ENCODE results near the gene SNAI1. TPM values are rescaled to one million over a fixed set of nuclear protein-coding genes. Genes with fewer than 3 reads are reported as not detected.

The SNAI1 gene
- total RNA-seq, 8 experiments from 2014 or later: 0.66 to 5.2 (median 1.9) TPM

DNA sequence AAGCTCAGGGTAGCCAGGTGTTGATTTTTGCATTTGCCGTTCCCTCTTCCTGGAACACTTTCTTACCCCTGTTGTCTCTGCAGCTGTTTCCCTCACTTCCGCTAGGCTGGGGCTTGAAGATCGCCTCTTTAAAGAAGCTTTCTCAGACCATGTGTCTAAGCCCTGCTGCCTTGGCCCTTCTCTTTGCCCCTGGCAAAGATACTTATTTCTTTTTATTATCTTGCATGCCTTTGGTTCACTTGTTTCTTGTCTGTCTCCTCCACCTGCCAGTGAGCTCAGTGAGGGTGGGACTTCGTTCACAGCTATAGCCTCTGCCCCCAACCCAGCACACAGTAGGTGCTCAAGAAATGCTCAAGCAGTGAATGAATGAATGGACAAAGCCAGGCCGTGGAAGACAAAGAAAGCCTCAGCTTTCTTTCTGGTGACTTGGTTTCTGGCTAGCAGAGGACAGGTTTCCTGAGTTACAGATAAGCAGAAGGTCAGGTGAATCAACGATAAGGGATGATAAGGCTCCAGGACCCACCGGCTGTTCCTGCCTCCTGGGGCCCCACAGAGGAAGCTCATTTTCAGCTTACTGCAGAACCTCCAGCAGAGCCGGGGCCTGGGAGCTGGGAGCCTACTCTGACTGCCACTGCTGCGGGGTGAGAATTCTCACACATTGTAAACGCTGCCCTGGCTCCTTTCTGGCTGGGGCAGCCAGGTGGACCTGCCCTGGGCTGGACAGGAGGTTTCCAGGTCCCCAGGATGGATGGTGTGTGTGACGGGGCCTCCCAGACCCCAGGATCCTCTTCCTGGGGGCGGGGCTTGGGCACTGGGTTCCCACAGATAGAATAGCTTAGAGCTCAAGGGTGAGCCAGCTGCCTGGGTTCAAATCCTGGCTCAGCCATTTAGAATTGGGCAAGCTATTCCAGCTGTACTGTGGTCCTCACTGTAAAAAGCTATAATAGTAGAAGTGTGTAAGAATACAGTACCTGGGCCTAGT is 29.8 kb downstream of the SNAI1 start:
- no peak for ATAC-seq (replicated peaks in 6 of 8)

DNA sequence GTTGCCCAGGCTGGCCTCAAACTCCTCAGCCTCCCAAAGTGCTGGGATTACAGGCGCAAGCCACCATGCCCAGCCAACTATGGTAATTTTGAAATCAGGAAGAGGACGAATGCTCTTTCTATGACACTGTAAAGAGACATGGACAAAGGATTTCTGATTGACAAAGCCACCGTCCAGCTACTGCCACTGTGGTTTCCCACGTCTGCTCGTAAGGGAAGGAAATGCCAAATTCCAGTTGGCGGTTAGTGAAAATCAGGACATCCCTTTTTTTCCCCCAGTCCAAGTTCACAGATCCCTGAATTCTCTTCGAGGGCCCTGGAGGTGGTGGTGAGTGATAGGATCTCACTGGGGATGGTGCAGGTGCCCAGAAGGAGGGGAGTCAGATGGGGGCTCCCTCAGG is 31.2 kb downstream of the SNAI1 start:
- in situ Hi-C loops (cut with MboI; ENCODE audit: low pct_unique_long_range_greater_than_20kb in 2 of 9, low sequenced_read_pairs in 9 of 9, unreplicated experiment in 9 of 9): no loop called here
- no peak for ATAC-seq (replicated peaks in 6 of 8)
- Histone ChIP-seq H3K4me3 (no peak overlapping the region), H3K27ac (peak overlapping the region in 1 of 2 donors; percentile 7), H3K4me1 (replicated peaks in 1 of 2) (peaks cover 23 to 42% of the 10 kb centered on the region in 2 donors)
- 83 to 100% (median 90%) methylated on average over 1 to 6 of the region's 7 CpGs; no CpG with 5 or more reads in 4 of the 10 experiments for WGBS, 10 experiments

More for the DNA sequence above, 29.8 kb downstream of the SNAI1 start:
- no peak overlapping the region for H3K27ac ChIP-seq
- H3K4me1 ChIP-seq (replicated peaks in 1 of 2): peaks cover 23 to 42% of the 10 kb centered on the region in 2 donors
- H3K4me3 ChIP-seq: no peak overlapping the region
- 20 to 100% (median 87%) methylated on average over 1 to 6 of the region's 12 CpGs for WGBS, 10 experiments
- in situ Hi-C loops (cut with MboI; ENCODE audit: low pct_unique_long_range_greater_than_20kb in 2 of 9, low sequenced_read_pairs in 9 of 9, unreplicated experiment in 9 of 9): no loop called here

DNA sequence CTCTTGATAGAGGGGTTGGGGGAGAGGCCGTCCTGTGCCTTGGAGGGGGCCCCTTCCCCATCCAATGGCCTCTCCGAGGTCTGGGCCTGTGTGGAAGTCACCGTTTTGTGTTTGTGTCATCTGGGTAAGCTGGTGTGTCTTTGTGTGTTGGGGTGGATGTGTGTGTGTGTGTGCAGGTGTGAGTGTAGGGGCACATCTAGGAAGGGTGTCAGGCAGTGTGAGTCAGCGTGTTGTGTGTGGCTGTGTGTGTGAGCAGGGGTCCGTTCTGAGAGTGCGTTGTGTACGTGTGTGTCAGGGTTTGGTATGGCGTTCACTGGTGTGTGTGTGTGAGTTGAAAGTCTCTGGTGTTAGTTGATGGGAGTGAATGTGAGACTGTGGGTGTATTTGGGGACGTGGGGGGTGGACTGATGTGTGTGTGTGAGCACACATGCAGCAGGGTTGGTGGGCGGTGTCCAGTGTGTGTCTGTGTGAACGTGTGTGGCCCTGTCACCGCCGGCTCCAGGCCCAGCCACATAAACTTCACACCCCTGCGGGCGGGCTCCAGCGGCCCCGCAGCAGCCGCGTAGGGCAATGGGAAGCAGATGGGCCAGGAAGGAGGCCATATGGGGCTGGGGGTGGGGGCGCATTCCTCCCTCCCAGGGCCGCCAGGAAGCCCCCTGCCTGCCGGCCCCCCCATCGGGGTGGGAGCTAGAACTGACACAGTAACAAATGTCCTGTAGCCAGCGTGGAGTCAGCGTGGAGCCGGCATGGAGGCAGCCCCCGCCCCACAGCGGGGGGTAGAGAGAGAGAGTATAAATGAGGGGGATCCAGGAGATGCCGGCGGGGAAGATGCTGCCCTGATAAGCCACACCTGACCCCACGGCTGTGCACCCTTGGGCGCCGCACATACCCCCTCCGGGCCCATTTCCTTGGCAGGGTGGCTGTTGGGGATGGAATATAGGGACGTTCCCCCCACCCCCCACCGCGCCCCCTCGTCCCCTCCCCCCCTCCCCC is 32.1 kb downstream of the SNAI1 start:
- in situ Hi-C loops (cut with MboI; ENCODE audit: low pct_unique_long_range_greater_than_20kb in 2 of 9, low sequenced_read_pairs in 9 of 9, unreplicated experiment in 9 of 9): no loop called here
- Histone ChIP-seq H3K4me3 (no peak overlapping the region), H3K4me1 (replicated peaks in 1 of 2) (peaks cover 21 to 38% of the 10 kb centered on the region in 2 donors), H3K27ac (peak overlapping the region in 1 of 2 donors; percentile 70)
- peak in 7 of 8 experiments; percentile 23 to 78 (median 70) for ATAC-seq (replicated peaks in 6 of 8)
- WGBS, 10 experiments: 30 to 100% (median 66%) methylated on average over 1 to 6 of the region's 38 CpGs; no CpG with 5 or more reads in 6 of the 10 experiments

DNA sequence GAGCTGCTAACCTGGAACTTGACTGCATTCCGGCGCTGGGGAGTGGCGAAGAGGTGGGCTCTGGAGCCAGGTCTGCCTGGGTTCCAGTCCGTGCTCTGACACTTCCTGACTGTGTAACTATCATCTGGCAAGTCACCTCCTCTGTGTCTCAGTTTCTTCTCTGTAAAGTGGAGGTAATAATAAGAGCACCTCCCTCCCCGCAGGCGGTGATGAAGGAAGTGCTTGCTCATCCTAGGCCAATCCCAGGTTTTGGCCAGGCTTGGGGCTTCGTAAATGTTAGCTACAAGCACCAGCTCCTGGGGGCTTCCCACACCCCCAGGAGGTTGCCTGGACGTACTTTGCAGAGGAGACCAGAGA is 32.8 kb downstream of the SNAI1 start:
- no peak overlapping the region for H3K4me3 ChIP-seq
- H3K4me1 ChIP-seq (replicated peaks in 1 of 2): peaks cover 19 to 32% of the 10 kb centered on the region in 2 donors
- WGBS, 10 experiments: 0 to 100% (median 100%) methylated on average over 1 to 3 of the region's 8 CpGs; no CpG with 5 or more reads in 7 of the 10 experiments
- peak in 2 of 8 experiments; percentile 29 to 55 for ATAC-seq (replicated peaks in 6 of 8)
- in situ Hi-C loops (cut with MboI; ENCODE audit: low pct_unique_long_range_greater_than_20kb in 2 of 9, low sequenced_read_pairs in 9 of 9, unreplicated experiment in 9 of 9): no loop called here
- H3K27ac ChIP-seq: peak overlapping the region; percentile 58 to 70

DNA sequence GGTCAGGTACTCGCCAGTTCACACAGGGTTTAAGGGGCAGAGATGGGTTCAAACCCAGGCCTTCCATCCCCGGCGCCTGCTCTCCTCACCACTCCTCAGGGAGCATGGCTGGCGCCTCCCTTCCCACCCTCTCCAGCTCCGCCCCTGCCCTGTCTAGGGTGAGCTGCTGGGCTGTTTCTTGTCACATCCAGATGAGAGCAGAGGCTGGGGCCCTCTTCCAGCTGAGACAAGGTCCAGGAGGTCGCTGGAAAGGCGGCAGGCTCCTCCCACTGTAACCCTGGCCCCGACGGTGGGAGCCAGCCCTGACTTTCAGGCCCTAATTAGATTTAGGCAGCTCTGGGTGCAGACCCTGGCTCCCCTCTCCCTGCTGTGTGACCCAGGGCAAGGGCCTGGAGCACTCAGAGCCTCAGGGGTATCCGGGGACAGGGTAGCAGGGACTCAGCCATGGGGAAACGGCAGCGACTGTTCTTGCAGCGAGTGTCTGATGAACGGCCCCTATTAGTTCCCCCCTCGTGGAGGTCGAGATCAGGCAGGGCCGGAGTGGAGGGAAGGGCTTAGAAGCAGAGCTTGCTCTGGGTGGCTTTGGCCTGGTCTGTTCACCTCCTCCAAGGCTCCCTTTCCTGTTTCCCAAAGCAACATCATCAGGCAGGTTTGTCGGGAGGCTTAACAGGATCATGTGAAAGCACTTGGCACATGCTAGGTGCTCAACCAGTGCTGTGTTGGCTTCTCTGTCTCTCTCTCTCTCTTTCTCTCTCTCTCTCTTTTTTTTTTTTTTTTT is 33.4 kb downstream of the SNAI1 start:
- ATAC-seq (replicated peaks in 6 of 8): peak; percentile 25 to 93 (median 88)
- 18 to 100% (median 42%) methylated on average over 1 to 6 of the region's 18 CpGs; no CpG with 5 or more reads in 4 of the 10 experiments for whole genome bisulfite sequencing, 10 experiments
- H3K27ac ChIP-seq: peak overlapping the region; percentile 58 to 70
- in situ Hi-C loops (cut with MboI; ENCODE audit: low pct_unique_long_range_greater_than_20kb in 2 of 9, low sequenced_read_pairs in 9 of 9, unreplicated experiment in 9 of 9): no loop called here
- peaks cover 19 to 32% of the 10 kb centered on the region in 2 donors for H3K4me1 ChIP-seq (replicated peaks in 1 of 2)
- H3K4me3 ChIP-seq: no peak overlapping the region

DNA sequence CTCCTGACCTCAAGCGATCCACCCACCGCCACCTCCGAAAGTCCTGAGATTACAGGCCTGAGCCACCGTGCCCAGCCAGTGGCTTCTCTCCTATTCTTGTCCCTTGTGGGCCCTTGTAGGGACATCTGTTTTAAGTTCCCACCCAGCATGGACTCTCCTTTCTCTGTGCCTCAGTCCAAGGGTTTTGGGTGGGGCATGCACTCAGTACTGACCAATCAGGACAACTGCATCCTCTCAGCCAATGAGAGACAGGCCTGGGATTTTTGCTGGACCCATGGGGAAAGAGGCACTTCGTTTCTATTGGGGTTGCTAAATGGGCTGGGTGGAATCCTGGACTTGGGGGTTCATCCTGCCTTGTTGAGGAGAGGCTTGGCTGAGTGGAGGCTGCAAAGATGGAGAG is 34.4 kb downstream of the SNAI1 start:
- no peak for ATAC-seq (replicated peaks in 6 of 8)
- in situ Hi-C loops (cut with MboI; ENCODE audit: low pct_unique_long_range_greater_than_20kb in 2 of 9, low sequenced_read_pairs in 9 of 9, unreplicated experiment in 9 of 9): no loop called here
- peaks cover 19 to 32% of the 10 kb centered on the region in 2 donors for H3K4me1 ChIP-seq (replicated peaks in 1 of 2)
- no peak overlapping the region for H3K27ac ChIP-seq
- H3K4me3 ChIP-seq: no peak overlapping the region
- 38 to 100% (median 86%) methylated on average over 1 to 5 of the region's 5 CpGs; no CpG with 5 or more reads in 1 of the 10 experiments for WGBS, 10 experiments

DNA sequence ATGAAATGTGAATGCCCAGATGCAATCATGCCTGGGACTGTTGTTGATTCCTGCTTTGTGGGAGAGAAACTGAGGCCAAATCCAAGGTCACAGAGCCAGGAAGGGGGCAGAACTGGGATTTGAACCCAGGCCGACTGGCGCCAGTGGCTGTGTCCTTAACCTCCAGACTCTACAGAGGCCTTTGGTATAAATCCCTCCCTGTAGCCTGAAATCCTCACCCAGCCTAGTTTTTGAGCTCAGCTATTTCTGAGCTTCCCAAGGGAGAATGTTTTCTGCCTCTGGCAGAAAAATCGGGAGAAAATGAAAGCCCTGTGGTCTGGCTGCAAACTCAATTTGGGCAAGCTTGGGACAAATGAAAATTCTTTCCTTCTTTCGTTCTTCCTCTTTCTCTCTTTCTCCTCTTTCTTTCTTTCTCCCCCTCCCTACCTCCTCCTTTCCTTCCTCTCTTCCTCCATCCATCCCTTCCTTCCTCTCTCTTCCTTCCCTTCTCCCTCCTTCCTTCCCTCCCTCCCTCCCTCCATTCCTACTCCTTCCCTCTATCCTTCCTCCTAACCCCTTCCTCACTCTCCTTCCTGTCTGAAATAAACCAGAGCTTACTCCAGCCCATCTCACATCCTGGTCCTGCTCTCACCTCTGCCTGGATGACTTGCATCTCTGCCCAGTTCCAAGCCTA is 34.9 kb downstream of the SNAI1 start:
- H3K4me3 ChIP-seq: no peak overlapping the region
- no peak overlapping the region for H3K27ac ChIP-seq
- 11 to 100% (median 66%) methylated on average over 1 to 4 of the region's 4 CpGs; no CpG with 5 or more reads in 2 of the 10 experiments for WGBS, 10 experiments
- ATAC-seq (replicated peaks in 6 of 8): no peak
- peaks cover 19 to 32% of the 10 kb centered on the region in 2 donors for H3K4me1 ChIP-seq (replicated peaks in 1 of 2)
- in situ Hi-C loops (cut with MboI; ENCODE audit: low pct_unique_long_range_greater_than_20kb in 2 of 9, low sequenced_read_pairs in 9 of 9, unreplicated experiment in 9 of 9): no loop called here

DNA sequence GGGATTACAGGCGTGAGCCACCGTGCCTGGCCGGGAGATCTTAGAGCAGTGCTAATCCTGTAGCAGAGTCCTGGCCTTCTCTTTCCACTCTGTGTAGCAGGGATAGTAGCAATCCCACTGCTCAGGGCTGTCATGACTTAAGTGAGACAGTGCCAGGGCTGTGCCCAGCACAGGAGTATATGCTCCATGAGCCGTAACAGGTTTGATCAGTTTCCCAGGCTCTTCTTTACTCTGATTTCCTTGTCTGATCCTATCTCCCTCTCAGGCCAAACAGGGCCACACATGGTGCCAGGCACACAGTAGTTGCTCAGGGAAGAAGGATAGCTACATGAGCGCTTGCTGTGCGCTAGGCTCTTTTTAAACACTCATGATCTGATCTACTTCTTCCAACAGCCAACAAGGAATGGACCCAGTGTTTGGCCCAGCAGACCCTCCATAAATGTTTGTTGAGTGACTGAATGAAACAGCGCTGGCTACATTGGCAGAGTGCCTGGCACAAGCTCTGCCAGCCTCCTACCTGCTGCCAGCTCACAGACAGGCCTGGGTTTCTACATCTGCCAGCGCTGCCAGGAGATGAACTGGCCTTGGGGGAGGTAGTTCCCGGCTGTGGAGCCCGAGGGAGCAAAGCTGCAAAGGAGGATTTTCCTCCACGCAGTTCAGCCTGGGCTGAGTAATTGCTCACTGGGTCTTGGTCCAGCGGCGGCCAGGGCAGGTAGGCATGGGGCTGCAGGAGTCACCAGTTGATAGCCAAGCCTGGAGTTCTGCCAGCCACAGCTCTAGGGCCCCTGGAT is 36.9 kb downstream of the SNAI1 start:
- ATAC-seq (replicated peaks in 6 of 8): no peak
- no peak overlapping the region for H3K27ac ChIP-seq
- 73 to 100% (median 95%) methylated on average over 1 to 5 of the region's 13 CpGs; no CpG with 5 or more reads in 3 of the 10 experiments for WGBS, 10 experiments
- H3K4me1 ChIP-seq (replicated peaks in 1 of 2): peaks cover 19 to 24% of the 10 kb centered on the region in 2 donors
- no peak overlapping the region for H3K4me3 ChIP-seq
- in situ Hi-C loops (cut with MboI; ENCODE audit: low pct_unique_long_range_greater_than_20kb in 2 of 9, low sequenced_read_pairs in 9 of 9, unreplicated experiment in 9 of 9): no loop called here

DNA sequence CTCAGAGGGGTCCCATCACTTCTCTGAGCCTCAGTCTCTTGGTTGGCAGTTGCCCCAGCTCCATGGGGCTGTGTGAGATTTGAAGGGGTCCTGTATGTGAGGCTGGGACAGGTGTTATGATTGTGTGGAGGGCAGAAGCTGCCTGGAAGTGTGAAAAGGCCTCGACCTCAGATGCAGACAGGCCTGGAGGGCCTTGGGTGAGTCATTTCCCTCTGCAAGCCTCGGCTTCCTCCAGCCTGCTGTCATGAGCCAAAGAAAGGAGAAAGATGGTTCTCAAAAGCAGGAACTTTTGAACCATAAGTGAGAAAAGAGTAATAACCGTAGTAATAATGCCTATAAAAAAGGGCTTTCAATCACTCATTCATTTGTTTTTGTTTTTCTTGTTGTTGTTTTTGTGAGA is 37.5 kb downstream of the SNAI1 start:
- Histone ChIP-seq H3K27ac (no peak overlapping the region), H3K4me3 (no peak overlapping the region), H3K4me1 (replicated peaks in 1 of 2) (peaks cover 13 to 17% of the 10 kb centered on the region in 2 donors)
- in situ Hi-C loops (cut with MboI; ENCODE audit: low pct_unique_long_range_greater_than_20kb in 2 of 9, low sequenced_read_pairs in 9 of 9, unreplicated experiment in 9 of 9): no loop called here
- no peak for ATAC-seq (replicated peaks in 6 of 8)
- 15 to 86% (median 78%) methylated on average over 1 to 3 of the region's 3 CpGs; no CpG with 5 or more reads in 2 of the 10 experiments for WGBS, 10 experiments

DNA sequence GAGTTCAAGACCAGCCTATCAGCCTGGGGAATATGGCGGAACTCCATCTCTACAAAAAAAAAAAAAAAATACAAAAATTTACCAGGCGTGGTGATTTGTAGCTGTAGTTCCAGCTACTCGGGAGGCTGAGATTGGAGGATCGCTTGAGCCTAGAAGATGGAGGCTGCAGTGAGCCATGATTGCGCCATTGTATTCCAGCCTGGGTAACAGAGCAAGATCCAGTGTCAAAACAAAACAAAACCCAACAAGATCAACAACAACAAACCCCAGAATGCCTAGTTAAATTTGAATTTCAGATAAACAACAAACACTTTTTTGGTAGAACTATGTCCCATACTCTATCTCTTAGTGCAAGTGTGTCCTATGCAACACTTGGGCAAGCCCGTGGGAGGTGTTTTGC is 39.9 kb downstream of the SNAI1 start:
- Histone ChIP-seq H3K27ac (no peak overlapping the region), H3K4me1 (replicated peaks in 1 of 2) (no peaks in the 10 kb centered on the region), H3K4me3 (no peak overlapping the region)
- no peak for ATAC-seq (replicated peaks in 6 of 8)
- in situ Hi-C loops (cut with MboI; ENCODE audit: low pct_unique_long_range_greater_than_20kb in 2 of 9, low sequenced_read_pairs in 9 of 9, unreplicated experiment in 9 of 9): no loop called here
- 70 to 100% (median 89%) methylated on average over 1 to 6 of the region's 6 CpGs; no CpG with 5 or more reads in 2 of the 10 experiments for WGBS, 10 experiments

DNA sequence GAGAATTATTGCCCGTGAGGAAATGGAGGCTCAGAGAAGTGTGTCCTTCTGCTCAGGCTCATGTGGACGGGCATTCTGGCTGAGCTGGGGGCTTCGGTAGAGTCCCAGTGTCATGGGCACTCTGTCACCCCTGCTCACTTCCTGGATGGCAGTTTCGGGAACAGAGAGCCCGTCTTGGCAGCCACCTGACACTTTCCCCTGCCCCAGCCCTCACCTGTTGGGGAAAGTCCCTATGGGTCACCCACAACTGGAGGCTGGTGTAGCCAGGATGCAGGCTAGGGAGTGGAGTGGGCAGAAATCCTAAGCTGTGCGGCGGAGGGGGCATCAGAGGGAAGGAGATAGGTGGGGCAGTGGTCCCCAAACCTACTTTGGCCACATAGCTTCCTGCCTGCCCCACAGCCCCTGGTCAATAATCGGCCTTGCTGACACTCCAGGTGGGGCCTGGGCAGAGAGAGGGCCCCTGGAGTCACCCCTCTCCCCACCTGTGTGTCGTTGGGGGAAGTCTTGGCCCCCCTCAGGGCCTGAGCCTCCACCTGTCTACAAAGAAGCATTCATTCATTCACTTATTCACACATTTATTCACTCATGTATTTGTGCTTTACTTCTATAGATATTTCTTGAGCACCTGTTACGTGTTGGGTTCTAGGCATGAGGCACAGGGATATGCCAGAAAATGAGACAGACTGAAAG is 40.5 kb downstream of the SNAI1 start:
- in situ Hi-C loops (cut with MboI; ENCODE audit: low pct_unique_long_range_greater_than_20kb in 2 of 9, low sequenced_read_pairs in 9 of 9, unreplicated experiment in 9 of 9): no loop called here
- ATAC-seq (replicated peaks in 6 of 8): no peak
- H3K4me1 ChIP-seq (replicated peaks in 1 of 2): no peaks in the 10 kb centered on the region
- no peak overlapping the region for H3K4me3 ChIP-seq
- WGBS, 10 experiments: 48 to 100% (median 83%) methylated on average over 1 to 5 of the region's 10 CpGs; no CpG with 5 or more reads in 3 of the 10 experiments
- H3K27ac ChIP-seq: no peak overlapping the region

All from motor neuron (in vitro differentiated cells).